B cell (primary cell): ENCODE results near the gene COQ3. TPM values are rescaled to one million over a fixed set of nuclear protein-coding genes. Genes with fewer than 3 reads are reported as not detected.

Experiments used
- ATAC-seq: fragments of 200-7000 bp; cut with Tn5 transposase; one replicate; pipeline ENCODE4 v1.10.0; 2021; ENCODE audit warnings: low read depth, mild to moderate bottlenecking, moderate number of reproducible peaks, moderate library complexity
- CTCF ChIA-PET: fragments of 350-600 bp; sonication (Branson Sonifier 250); formaldehyde crosslinking; loops from one replicate; lab custom pipeline; 2021; ENCODE audit warnings: antibody characterized with exemption, inconsistent platforms; lab: Charles Lee
- POLR2A ChIA-PET: fragments of 350-600 bp; sonication (Branson Sonifier 250); formaldehyde crosslinking; loops from one replicate; lab custom pipeline; 2021; ENCODE audit warnings: antibody characterized with exemption; lab: Charles Lee
- DNase-seq: peaks from one replicate; pipeline ENCODE4 v3.0.0; 2013
- H2AFZ ChIP-seq: 2 replicates; pipeline ENCODE4 v1.6.1; 2012; ENCODE audit warnings: mild to moderate bottlenecking, low read depth, low read length; ENCODE audit not compliant: insufficient read depth, poor library complexity, severe bottlenecking
- H3K27ac ChIP-seq, 2 donors: 1 replicate in 1 of 2; 2 replicates in 1 of 2; pipeline ENCODE4 v1.5.1; 2012 to 2013; ENCODE audit warnings: low read length in 2 of 2, mild to moderate bottlenecking in 2 of 2, moderate library complexity in 1 of 2
- H3K27me3 ChIP-seq, 4 experiments: fragments of 200-600 bp in 1 of 4; sonication (generic) in 1 of 4; replicated peaks in 1 of 4; 1 replicate in 2 of 4; 2 replicates in 2 of 4; pipeline versions ENCODE4 v1.6.1 to v1.7.0; 2013 to 2016; ENCODE audit warnings: low read length in 3 of 4, mild to moderate bottlenecking in 2 of 4, mixed read lengths in 1 of 4, moderate library complexity in 1 of 4; ENCODE audit not compliant: insufficient read depth in 4 of 4, control insufficient read depth in 3 of 4; ENCODE audit errors: control extremely low read depth in 1 of 4
- H3K36me3 ChIP-seq, 2 experiments: replicated peaks in 1 of 2; 1 replicate in 1 of 2; 2 replicates in 1 of 2; pipeline versions ENCODE4 v1.6.1 to v1.7.1; 2013; ENCODE audit warnings: low read length in 1 of 2; ENCODE audit not compliant: insufficient read depth in 2 of 2, control insufficient read depth in 1 of 2; ENCODE audit errors: control extremely low read depth in 1 of 2, extremely low read depth in 1 of 2
- H3K4me1 ChIP-seq, 2 donors: fragments of 200-600 bp in 1 of 2; sonication (generic) in 1 of 2; 1 replicate in 1 of 2; 2 replicates in 1 of 2; pipeline versions ENCODE4 v1.5.1 to v1.6.1; 2013 to 2017; ENCODE audit warnings: low read length in 2 of 2; ENCODE audit not compliant: control insufficient read depth in 2 of 2, insufficient read depth in 2 of 2
- H3K4me2 ChIP-seq: replicated peaks from 2 replicates; pipeline ENCODE3; 2012; ENCODE audit warnings: mild to moderate bottlenecking, low read depth, low read length; ENCODE audit not compliant: poor library complexity, severe bottlenecking
- H3K4me3 ChIP-seq, 5 experiments: fragments of 200-600 bp in 1 of 5; sonication (generic) in 1 of 5; 1 replicate in 3 of 5; 2 replicates in 2 of 5; pipeline versions ENCODE4 v1.5.1 to v1.7.0; 2011 to 2016; ENCODE audit warnings: low read length in 4 of 5, mild to moderate bottlenecking in 4 of 5, low read depth in 2 of 5, control low read depth in 1 of 5, moderate library complexity in 1 of 5; ENCODE audit not compliant: insufficient read depth in 1 of 5; ENCODE audit errors: control extremely low read depth in 1 of 5, extremely low read depth in 1 of 5
- H3K79me2 ChIP-seq: fragments of 200-600 bp; sonication (generic); one replicate; pipeline ENCODE4 v1.6.0; 2016; ENCODE audit warnings: low read length; ENCODE audit not compliant: control insufficient read depth, insufficient read depth
- H3K9ac ChIP-seq: fragments of 200-600 bp; sonication (generic); 2 replicates; pipeline ENCODE4 v1.6.1; 2017; ENCODE audit warnings: mild to moderate bottlenecking, low read length, moderate library complexity
- H3K9me3 ChIP-seq, 3 donors: one replicate each; pipeline versions ENCODE4 v1.6.1 to v1.7.1; 2013; ENCODE audit warnings: low read length in 2 of 3; ENCODE audit not compliant: control insufficient read depth in 2 of 3, insufficient read depth in 1 of 3; ENCODE audit errors: control extremely low read depth in 1 of 3
- H4K20me1 ChIP-seq: 2 replicates; pipeline ENCODE4 v1.6.0; 2012; ENCODE audit warnings: mild to moderate bottlenecking, low read length; ENCODE audit not compliant: insufficient read depth, control insufficient read depth, poor library complexity, severe bottlenecking
- H3K27ac Mint-ChIP-seq: one replicate; pipeline ENCODE4 v1.8.0; 2021; ENCODE audit warnings: mixed read lengths
- H3K27me3 Mint-ChIP-seq: one replicate; pipeline ENCODE4 v1.8.0; 2021; ENCODE audit warnings: mixed read lengths
- H3K4me1 Mint-ChIP-seq: one replicate; pipeline ENCODE4 v1.8.0; 2021; ENCODE audit warnings: mixed read lengths
- H3K4me3 Mint-ChIP-seq: one replicate; pipeline ENCODE4 v1.8.0; 2021; ENCODE audit warnings: mixed read lengths
- H3K9me3 Mint-ChIP-seq: one replicate; pipeline ENCODE4 v1.8.0; 2022; ENCODE audit warnings: mixed read lengths; ENCODE audit not compliant: insufficient read depth
- EZH2 ChIP-seq: IDR thresholded peaks from 2 replicates; pipeline ENCODE4 v1.6.1; 2012; ENCODE audit warnings: borderline replicate concordance, low read depth, mild to moderate bottlenecking, moderate library complexity, low read length; ENCODE audit not compliant: insufficient read depth, poor library complexity, severe bottlenecking
- WGBS: methylation state at CpG from one replicate; pipeline ENCODE4 v1.1.5; 2013; ENCODE audit warnings: missing lambda C conversion rate; ENCODE audit not compliant: insufficient coverage; 5-methylcytosine and 5-hydroxymethylcytosine counted together
- intact Hi-C: fragments of 100-400 bp; cut with micrococcal nuclease; formaldehyde crosslinking; loops from one replicate; pipeline ENCODE4 v1.10.0; 2022
- polyA plus RNA-seq: library from polyadenylated mRNA; depleted of rRNA; stranded (reverse); fragments of >200 nt; gene quantifications from 2 replicates; pipeline ENCODE4 v1.2.3, GENCODE V29; 2012
- total RNA-seq, 2 donors: library from RNA; stranded (reverse); fragments of 120-200 nt in 1 of 2; gene quantifications; 1 replicate in 1 of 2; 2 replicates in 1 of 2; pipeline versions ENCODE4 v1.2.3 to v1.2.4, GENCODE V29; 2013 to 2022
- TF ChIP-seq, protein P1 (sequence below): fragments of 200-600 bp; IDR thresholded peaks from one replicate; pipeline ENCODE4 v1.8.0; 2022; ENCODE audit warnings: antibody characterized with exemption, mild to moderate bottlenecking

COQ3 gene
- total and polyA plus RNA-seq, 2 donors (not counting 1 experiment from before 2014, with no cell fraction given) = 2.9 to 3.1 TPM

GRCh38 chr6:99384507-99384906, 9.5 kb downstream of the COQ3 start:
- H3K27ac Mint-ChIP-seq = no peak overlapping the region
- no peak overlapping the region for H3K4me3 ChIP-seq
- no peaks in the 10 kb centered on the region for H3K27me3 Mint-ChIP-seq

GRCh38 chr6:99378636-99379035, 15.4 kb downstream of the COQ3 start:
- no peaks in the 10 kb centered on the region for H3K79me2 ChIP-seq
- H2AFZ ChIP-seq = no peak overlapping the region
- intact Hi-C loops = no loop called here
- no peak overlapping the region for H3K4me2 ChIP-seq
- H3K9me3 ChIP-seq = no peaks in the 10 kb centered on the region
- ATAC-seq (no peak), DNase-seq (no peak)
- no peak overlapping the region for H3K9ac ChIP-seq
- no peak overlapping the region for H3K4me3 ChIP-seq
- Mint-ChIP-seq H3K4me1 (no peaks in the 10 kb centered on the region), H3K27ac (no peak overlapping the region), H3K9me3 (no peaks in the 10 kb centered on the region), H3K27me3 (no peaks in the 10 kb centered on the region), H3K4me3 (no peak overlapping the region)
- H3K27ac ChIP-seq = no peak overlapping the region
- TF ChIP-seq, protein P1, sequence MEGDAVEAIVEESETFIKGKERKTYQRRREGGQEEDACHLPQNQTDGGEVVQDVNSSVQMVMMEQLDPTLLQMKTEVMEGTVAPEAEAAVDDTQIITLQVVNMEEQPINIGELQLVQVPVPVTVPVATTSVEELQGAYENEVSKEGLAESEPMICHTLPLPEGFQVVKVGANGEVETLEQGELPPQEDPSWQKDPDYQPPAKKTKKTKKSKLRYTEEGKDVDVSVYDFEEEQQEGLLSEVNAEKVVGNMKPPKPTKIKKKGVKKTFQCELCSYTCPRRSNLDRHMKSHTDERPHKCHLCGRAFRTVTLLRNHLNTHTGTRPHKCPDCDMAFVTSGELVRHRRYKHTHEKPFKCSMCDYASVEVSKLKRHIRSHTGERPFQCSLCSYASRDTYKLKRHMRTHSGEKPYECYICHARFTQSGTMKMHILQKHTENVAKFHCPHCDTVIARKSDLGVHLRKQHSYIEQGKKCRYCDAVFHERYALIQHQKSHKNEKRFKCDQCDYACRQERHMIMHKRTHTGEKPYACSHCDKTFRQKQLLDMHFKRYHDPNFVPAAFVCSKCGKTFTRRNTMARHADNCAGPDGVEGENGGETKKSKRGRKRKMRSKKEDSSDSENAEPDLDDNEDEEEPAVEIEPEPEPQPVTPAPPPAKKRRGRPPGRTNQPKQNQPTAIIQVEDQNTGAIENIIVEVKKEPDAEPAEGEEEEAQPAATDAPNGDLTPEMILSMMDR = no peak
- TF ChIP-seq EZH2 = no peak
- H4K20me1 ChIP-seq = no peaks in the 10 kb centered on the region
- no peaks in the 10 kb centered on the region for H3K4me1 ChIP-seq
- no peaks in the 10 kb centered on the region for H3K36me3 ChIP-seq
- CTCF ChIA-PET = no interaction called here
- POLR2A ChIA-PET = interaction anchor here (0.6 kb wide), 1 partner anchor 1515 kb away, joined by 4 read pairs; no protein-coding TSS in a partner anchor
- no peaks in the 10 kb centered on the region for H3K27me3 ChIP-seq

More at GRCh38 chr6:99384507-99384906, 9.5 kb downstream of the COQ3 start:
- ATAC-seq (no peak), DNase-seq (no peak)
- ChIA-PET CTCF (no interaction called here), POLR2A (no interaction called here)
- 100% methylated on average over 1 of the region's 3 CpGs for WGBS
- TF ChIP-seq, protein P1 = no peak
- TF ChIP-seq EZH2 = no peak
- H3K9me3 Mint-ChIP-seq = no peaks in the 10 kb centered on the region
- intact Hi-C loops = no loop called here
- H3K4me3 Mint-ChIP-seq = no peak overlapping the region
- Histone ChIP-seq H2AFZ (no peak overlapping the region), H3K4me2 (no peak overlapping the region), H3K27ac (no peak overlapping the region), H3K9me3 (no peaks in the 10 kb centered on the region), H3K79me2 (no peaks in the 10 kb centered on the region), H4K20me1 (no peaks in the 10 kb centered on the region), H3K4me1 (no peaks in the 10 kb centered on the region), H3K9ac (no peak overlapping the region), H3K27me3 (no peaks in the 10 kb centered on the region), H3K36me3 (no peaks in the 10 kb centered on the region)
- no peaks in the 10 kb centered on the region for H3K4me1 Mint-ChIP-seq
